C4-2B (cell line): ENCODE data around the gene VSTM4.

ENCODE experiments used
- H3K27ac ChIP-seq: fragments of 450-650 bp; 2 replicates; pipeline ENCODE4 v1.5.1; 2017
- ZFX ChIP-seq: fragments of 450-650 bp; IDR thresholded peaks from 2 replicates; pipeline ENCODE4 v1.6.1; 2017
- TF ChIP-seq, protein P1 (sequence below): fragments of 450-650 bp; conservative IDR thresholded peaks from 2 replicates; pipeline ENCODE4 v1.5.1; 2017; ENCODE audit warnings: mild to moderate bottlenecking

The VSTM4 gene

GRCh38 chr10:49079499-49079898, 35.8 kb downstream of the VSTM4 start:
- H3K27ac ChIP-seq: no peak overlapping the region
- TF ChIP-seq, protein P1, sequence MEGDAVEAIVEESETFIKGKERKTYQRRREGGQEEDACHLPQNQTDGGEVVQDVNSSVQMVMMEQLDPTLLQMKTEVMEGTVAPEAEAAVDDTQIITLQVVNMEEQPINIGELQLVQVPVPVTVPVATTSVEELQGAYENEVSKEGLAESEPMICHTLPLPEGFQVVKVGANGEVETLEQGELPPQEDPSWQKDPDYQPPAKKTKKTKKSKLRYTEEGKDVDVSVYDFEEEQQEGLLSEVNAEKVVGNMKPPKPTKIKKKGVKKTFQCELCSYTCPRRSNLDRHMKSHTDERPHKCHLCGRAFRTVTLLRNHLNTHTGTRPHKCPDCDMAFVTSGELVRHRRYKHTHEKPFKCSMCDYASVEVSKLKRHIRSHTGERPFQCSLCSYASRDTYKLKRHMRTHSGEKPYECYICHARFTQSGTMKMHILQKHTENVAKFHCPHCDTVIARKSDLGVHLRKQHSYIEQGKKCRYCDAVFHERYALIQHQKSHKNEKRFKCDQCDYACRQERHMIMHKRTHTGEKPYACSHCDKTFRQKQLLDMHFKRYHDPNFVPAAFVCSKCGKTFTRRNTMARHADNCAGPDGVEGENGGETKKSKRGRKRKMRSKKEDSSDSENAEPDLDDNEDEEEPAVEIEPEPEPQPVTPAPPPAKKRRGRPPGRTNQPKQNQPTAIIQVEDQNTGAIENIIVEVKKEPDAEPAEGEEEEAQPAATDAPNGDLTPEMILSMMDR: no peak
- no peak for TF ChIP-seq ZFX

- no peak for TF ChIP-seq ZFX
- TF ChIP-seq, protein P1: no peak
- no peak overlapping the region for H3K27ac ChIP-seq
These were observed 36.2 kb downstream of the VSTM4 start for GRCh38 chr10:49079072-49079471.

DNA sequence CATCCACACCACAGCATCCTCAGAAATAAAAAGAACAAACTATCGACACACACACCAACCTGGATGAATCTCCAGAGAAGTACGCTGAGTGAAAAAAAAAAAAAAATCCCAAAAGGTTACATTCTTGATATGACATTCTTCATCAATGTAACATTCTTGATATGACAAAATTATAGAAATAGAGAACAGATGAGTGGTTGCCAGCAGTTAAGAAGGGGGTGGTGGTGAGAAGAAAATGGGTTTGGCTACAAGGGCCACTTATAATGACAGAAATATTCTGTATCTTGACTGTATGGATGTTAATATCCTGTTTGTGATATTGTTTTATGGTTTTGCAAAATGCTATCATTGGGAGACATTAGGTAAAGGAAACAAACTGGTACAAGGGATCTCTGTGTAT, 36.9 kb downstream of the VSTM4 start:
- no peak for TF ChIP-seq ZFX
- TF ChIP-seq, protein P1: no peak
- H3K27ac ChIP-seq: no peak overlapping the region

DNA sequence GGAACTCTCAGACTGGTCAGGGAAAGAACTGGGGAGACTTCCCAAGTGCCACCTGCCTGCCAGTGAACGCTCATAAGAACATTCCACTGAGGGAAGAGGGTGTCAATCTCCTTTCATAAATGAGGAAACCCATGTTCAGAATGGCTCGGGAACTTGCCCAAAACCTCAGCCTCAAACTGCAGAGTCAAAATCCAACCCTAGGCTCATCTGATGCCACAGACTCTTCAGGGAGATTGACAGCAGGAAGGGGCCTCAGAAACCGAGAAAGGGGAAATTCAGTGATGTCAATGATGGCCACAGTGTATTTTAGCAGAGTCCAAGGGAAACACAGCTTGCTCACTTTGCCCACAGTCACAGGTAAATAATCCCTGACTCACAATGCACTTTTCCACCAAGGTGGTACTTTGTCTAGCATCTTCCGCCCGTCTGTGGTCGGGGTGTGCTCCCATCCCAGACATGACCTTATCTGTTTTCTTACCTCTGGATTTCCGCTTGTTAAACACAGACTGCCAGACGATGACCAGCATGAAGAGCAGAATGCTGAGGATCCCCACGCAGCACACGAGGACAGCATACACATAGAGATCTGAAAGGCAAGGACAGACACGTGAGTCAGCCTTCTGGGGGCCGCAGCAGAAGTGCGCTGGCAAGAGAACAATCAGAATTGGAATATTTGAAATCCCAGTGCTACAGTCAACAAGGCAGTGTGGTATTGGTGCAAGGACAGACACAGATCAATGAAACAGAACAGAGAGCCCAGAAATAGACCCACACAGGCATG, 38.4 kb downstream of the VSTM4 start:
- no peak overlapping the region for H3K27ac ChIP-seq
- TF ChIP-seq, protein P1: no peak
- TF ChIP-seq ZFX: no peak

DNA sequence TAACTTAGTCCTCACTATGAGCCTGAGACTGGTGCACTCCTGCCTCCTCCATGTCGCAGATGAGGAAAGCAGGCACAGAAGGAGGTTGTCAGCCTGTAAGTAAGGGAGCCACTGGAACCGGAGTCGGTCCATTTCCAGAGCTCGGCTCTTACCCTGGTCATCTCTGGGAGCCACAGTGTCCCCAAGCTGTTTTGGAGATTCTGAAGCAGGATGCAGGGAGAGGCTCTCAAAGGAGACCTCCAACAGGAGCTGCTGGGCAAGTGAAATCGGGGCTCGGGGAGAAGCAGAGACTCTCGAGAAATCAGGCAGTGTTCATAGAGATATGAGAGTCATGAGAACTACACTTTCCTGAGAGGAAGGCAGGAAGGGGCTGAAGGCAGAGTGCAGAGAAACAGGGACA, 39.0 kb downstream of the VSTM4 start:
- TF ChIP-seq ZFX: no peak
- TF ChIP-seq, protein P1: no peak
- no peak overlapping the region for H3K27ac ChIP-seq

DNA sequence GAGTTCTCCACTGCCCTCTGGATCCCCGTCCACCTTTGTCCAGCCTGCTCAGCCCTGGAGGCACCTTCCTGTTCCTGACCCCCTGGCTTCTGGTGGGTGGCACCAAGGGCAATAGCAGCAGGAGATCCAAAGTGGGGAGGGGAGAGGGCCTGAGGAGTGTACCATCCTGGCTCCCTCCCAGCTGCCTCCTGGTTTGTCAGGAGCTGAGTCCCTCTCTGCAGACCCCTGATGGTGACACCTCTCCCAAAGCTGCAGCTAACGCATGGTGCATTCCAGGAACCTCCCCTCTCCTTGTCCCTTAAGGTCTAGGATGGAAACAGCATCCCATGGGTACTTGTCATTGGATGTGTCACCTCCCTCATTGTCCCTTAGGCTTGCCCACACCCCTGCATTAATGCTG, 39.6 kb downstream of the VSTM4 start:
- no peak for TF ChIP-seq ZFX
- TF ChIP-seq, protein P1: no peak
- no peak overlapping the region for H3K27ac ChIP-seq

DNA sequence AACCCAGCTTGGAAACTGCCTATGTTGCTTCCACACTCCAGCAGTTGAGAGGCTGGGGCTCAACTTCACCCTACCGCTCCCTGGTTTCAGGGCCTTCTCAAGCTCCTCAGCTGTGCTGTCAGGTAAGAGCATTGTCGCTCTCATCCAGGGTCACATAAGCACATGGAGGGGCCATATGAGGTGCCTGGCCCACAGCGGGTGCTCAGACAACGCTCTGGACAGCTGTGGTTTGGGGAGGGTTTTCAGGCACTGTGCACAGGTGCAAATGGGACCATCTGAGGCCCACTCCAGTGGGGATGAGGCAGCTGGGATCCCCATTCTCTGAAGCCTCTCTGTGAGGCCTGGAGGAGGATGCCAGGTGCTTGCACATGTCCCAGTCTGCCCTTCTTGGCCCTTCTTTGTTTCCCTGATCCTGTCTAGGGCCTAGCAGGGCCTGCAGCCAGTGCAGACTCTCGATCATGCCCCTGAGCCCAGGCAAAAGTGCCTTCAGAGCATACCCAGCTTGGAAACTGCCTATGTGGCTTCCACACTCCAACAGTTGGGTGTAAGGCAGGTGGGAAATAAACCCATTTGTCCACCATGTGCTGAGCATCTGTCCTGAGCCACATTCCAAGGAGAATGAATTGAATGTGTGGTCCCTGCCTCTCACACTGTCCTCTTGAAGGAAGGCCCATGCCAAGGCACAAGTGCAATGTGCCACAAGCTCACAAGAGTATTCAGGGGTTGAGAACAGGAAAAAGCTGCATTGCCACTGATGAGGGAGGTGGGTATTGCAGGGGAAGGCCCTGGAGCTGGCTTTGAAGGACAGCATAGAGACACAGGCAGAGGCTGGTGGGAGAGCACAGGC, 40.3 kb downstream of the VSTM4 start:
- no peak overlapping the region for H3K27ac ChIP-seq
- no peak for TF ChIP-seq ZFX
- TF ChIP-seq, protein P1: no peak
